ENCODE results near the gene FBH1. TPM values are rescaled to one million over a fixed set of nuclear protein-coding genes. Genes with fewer than 3 reads are reported as not detected.

Gene FBH1
- total RNA-seq, 1 donor: 93.7 TPM

DNA sequence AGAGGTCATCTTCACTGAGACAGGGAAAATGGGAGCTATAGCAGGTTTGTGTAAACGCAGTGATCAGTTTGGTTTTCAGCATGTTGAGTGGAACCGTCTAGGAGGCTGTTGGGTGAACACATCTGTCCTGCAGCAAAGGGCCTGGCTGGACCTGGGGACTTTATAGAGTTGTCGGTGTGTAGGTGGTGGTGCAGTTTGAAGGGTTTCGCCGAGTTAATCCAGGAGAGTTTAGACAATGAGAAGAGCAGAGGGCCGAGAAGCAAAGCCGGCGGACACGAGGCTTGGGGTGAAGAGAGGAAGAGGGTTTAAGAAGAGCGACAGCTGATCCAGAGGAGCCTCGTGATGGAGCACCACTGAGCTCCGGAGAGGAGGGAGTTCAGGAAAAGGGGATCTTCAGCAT lies 48.2 kb downstream of the FBH1 start:
- TF ChIP-seq, protein P1, sequence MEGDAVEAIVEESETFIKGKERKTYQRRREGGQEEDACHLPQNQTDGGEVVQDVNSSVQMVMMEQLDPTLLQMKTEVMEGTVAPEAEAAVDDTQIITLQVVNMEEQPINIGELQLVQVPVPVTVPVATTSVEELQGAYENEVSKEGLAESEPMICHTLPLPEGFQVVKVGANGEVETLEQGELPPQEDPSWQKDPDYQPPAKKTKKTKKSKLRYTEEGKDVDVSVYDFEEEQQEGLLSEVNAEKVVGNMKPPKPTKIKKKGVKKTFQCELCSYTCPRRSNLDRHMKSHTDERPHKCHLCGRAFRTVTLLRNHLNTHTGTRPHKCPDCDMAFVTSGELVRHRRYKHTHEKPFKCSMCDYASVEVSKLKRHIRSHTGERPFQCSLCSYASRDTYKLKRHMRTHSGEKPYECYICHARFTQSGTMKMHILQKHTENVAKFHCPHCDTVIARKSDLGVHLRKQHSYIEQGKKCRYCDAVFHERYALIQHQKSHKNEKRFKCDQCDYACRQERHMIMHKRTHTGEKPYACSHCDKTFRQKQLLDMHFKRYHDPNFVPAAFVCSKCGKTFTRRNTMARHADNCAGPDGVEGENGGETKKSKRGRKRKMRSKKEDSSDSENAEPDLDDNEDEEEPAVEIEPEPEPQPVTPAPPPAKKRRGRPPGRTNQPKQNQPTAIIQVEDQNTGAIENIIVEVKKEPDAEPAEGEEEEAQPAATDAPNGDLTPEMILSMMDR (IDR thresholded peaks at IDR 0.05; ENCODE audit: extremely low read depth, low read depth, low read length): no peak
- Histone ChIP-seq H3K4me3 (ENCODE audit: insufficient read depth, low read length) (no peak overlapping the region), H2AFZ (ENCODE audit: low read length) (no peak overlapping the region), H4K20me1 (ENCODE audit: insufficient read depth, low read length) (no peaks in the 10 kb centered on the region), H3K4me1 (ENCODE audit: insufficient read depth, low read length) (peaks cover under 1% of the 10 kb centered on the region), H3K27ac (ENCODE audit: low read depth, low read length) (no peak overlapping the region), H3K9me3 (ENCODE audit: low read depth, low read length) (no peaks in the 10 kb centered on the region), H3K36me3 (ENCODE audit: insufficient read depth, low read length) (peaks cover 41% of the 10 kb centered on the region), H3K79me2 (ENCODE audit: insufficient read depth, low read length) (no peaks in the 10 kb centered on the region), H3K4me2 (ENCODE audit: insufficient read depth, low read length) (no peak overlapping the region), H3K27me3 (ENCODE audit: insufficient read depth, low read length) (no peaks in the 10 kb centered on the region)
- no peak for DNase-seq (ENCODE audit: insufficient read length, low spot score, missing footprints)

GRCh38 chr10:5940807-5941218 lies 50.8 kb downstream of the FBH1 start:
- Histone ChIP-seq H3K27ac (ENCODE audit: low read depth, low read length) (no peak overlapping the region), H2AFZ (ENCODE audit: low read length) (no peak overlapping the region), H3K4me2 (ENCODE audit: insufficient read depth, low read length) (no peak overlapping the region), H3K79me2 (ENCODE audit: insufficient read depth, low read length) (no peaks in the 10 kb centered on the region), H3K4me1 (ENCODE audit: insufficient read depth, low read length) (peaks cover 22% of the 10 kb centered on the region), H3K36me3 (ENCODE audit: insufficient read depth, low read length) (peaks cover 30% of the 10 kb centered on the region), H4K20me1 (ENCODE audit: insufficient read depth, low read length) (no peaks in the 10 kb centered on the region), H3K9me3 (ENCODE audit: low read depth, low read length) (no peaks in the 10 kb centered on the region), H3K4me3 (ENCODE audit: insufficient read depth, low read length) (no peak overlapping the region), H3K27me3 (ENCODE audit: insufficient read depth, low read length) (no peaks in the 10 kb centered on the region)
- DNase-seq (ENCODE audit: insufficient read length, low spot score, missing footprints): no peak
- TF ChIP-seq, protein P1 (IDR thresholded peaks at IDR 0.05; ENCODE audit: extremely low read depth, low read depth, low read length): no peak

- Histone ChIP-seq H3K4me3 (ENCODE audit: insufficient read depth, low read length) (no peak overlapping the region), H3K27me3 (ENCODE audit: insufficient read depth, low read length) (no peaks in the 10 kb centered on the region), H3K27ac (ENCODE audit: low read depth, low read length) (no peak overlapping the region), H3K4me2 (ENCODE audit: insufficient read depth, low read length) (no peak overlapping the region), H3K4me1 (ENCODE audit: insufficient read depth, low read length) (peaks cover 27% of the 10 kb centered on the region), H3K36me3 (ENCODE audit: insufficient read depth, low read length) (peaks cover 23% of the 10 kb centered on the region), H2AFZ (ENCODE audit: low read length) (no peak overlapping the region), H3K79me2 (ENCODE audit: insufficient read depth, low read length) (no peaks in the 10 kb centered on the region), H4K20me1 (ENCODE audit: insufficient read depth, low read length) (no peaks in the 10 kb centered on the region), H3K9me3 (ENCODE audit: low read depth, low read length) (no peaks in the 10 kb centered on the region)
- no peak for DNase-seq (ENCODE audit: insufficient read length, low spot score, missing footprints)
- TF ChIP-seq, protein P1 (IDR thresholded peaks at IDR 0.05; ENCODE audit: extremely low read depth, low read depth, low read length): no peak
Observed at GRCh38 chr10:5941579-5941978, 51.5 kb downstream of the FBH1 start.

GRCh38 chr10:5942001-5942400 lies 52.0 kb downstream of the FBH1 start:
- Histone ChIP-seq H3K27ac (ENCODE audit: low read depth, low read length) (no peak overlapping the region), H3K36me3 (ENCODE audit: insufficient read depth, low read length) (peaks cover 18% of the 10 kb centered on the region), H3K4me3 (ENCODE audit: insufficient read depth, low read length) (no peak overlapping the region), H3K9me3 (ENCODE audit: low read depth, low read length) (no peaks in the 10 kb centered on the region), H4K20me1 (ENCODE audit: insufficient read depth, low read length) (no peaks in the 10 kb centered on the region), H2AFZ (ENCODE audit: low read length) (no peak overlapping the region), H3K4me1 (ENCODE audit: insufficient read depth, low read length) (peaks cover 27% of the 10 kb centered on the region), H3K79me2 (ENCODE audit: insufficient read depth, low read length) (no peaks in the 10 kb centered on the region), H3K4me2 (ENCODE audit: insufficient read depth, low read length) (no peak overlapping the region), H3K27me3 (ENCODE audit: insufficient read depth, low read length) (no peaks in the 10 kb centered on the region)
- DNase-seq (ENCODE audit: insufficient read length, low spot score, missing footprints): no peak
- TF ChIP-seq, protein P1 (IDR thresholded peaks at IDR 0.05; ENCODE audit: extremely low read depth, low read depth, low read length): no peak

All from osteoblast (primary cell).